Retinal pigment epithelial cell (primary cell): ENCODE results near the gene PTPN18.

Experiments
- DNase-seq: peaks from one replicate; pipeline ENCODE4 v3.0.0-alpha.2; 2010; ENCODE audit warnings: low read depth
- H3K4me3 ChIP-seq: 2 replicates; pipeline ENCODE4 v1.5.1; 2011; ENCODE audit warnings: mild to moderate bottlenecking, low read length, control low read depth, moderate library complexity
- TF ChIP-seq, protein P1 (sequence below): conservative IDR thresholded peaks from 2 replicates; pipeline ENCODE4 v1.5.1; 2011; ENCODE audit warnings: low read depth, low read length, control low read depth, inconsistent platforms

Gene PTPN18

DNA sequence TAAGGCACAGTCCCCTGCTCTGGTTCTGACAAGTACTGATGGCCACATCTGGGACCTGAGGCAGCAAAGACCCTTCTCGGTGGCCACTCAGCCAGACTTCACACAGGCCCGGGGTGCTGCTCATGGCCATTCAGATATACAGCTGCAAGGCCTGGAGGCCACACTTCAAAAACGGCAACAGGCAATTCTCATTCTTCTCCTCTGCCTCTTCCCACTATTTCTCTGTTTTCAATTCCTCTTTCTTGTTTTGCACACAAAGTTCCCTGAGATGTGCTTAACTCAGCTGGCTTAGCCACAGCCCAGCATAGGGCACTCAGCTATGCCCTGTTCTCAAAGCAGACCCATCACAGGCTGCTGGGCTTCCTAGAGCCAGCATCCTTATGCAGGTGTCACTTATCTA lies 29.9 kb downstream of the PTPN18 start:
- no peak for DNase-seq
- H3K4me3 ChIP-seq, result no peak overlapping the region
- TF ChIP-seq, protein P1, sequence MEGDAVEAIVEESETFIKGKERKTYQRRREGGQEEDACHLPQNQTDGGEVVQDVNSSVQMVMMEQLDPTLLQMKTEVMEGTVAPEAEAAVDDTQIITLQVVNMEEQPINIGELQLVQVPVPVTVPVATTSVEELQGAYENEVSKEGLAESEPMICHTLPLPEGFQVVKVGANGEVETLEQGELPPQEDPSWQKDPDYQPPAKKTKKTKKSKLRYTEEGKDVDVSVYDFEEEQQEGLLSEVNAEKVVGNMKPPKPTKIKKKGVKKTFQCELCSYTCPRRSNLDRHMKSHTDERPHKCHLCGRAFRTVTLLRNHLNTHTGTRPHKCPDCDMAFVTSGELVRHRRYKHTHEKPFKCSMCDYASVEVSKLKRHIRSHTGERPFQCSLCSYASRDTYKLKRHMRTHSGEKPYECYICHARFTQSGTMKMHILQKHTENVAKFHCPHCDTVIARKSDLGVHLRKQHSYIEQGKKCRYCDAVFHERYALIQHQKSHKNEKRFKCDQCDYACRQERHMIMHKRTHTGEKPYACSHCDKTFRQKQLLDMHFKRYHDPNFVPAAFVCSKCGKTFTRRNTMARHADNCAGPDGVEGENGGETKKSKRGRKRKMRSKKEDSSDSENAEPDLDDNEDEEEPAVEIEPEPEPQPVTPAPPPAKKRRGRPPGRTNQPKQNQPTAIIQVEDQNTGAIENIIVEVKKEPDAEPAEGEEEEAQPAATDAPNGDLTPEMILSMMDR, result no peak

DNA sequence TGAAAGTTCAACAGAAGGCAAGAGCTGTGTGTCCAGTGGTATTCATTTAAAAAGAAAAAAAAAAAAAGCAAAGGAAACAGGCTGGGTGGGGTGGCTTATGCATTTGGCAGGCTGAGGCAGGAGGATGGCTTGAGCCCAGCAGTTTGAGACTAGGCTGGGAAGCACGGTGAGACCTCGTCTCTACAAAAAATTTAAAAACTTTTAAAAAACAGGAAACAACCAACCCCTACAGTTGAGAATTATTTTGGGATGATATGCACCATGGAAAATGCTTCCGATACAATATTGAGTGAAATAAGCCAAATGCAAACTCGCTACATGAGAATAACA lies 31.2 kb downstream of the PTPN18 start:
- no peak for DNase-seq
- TF ChIP-seq, protein P1, result no peak
- H3K4me3 ChIP-seq, result no peak overlapping the region

DNA sequence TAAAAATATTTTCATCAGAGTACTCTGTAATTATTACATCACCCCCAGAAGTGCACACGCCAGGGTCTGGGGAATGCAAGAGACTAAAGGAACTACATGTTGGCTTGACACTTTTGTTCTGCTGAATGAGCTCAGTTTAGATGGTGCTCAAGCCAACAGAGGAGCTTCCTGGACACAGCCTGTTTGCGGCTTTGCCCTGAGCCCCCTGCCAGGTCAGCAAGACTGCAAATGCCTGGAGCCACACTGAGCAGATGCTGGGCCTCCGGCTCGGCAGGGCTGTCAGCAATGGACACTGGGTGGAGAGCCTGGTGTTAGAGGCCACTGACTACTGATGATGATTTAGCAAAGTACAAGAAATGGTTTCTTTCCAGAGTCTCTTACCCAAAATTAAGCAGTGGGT lies 31.9 kb downstream of the PTPN18 start:
- H3K4me3 ChIP-seq, result no peak overlapping the region
- TF ChIP-seq, protein P1, result no peak
- DNase-seq, result no peak

DNA sequence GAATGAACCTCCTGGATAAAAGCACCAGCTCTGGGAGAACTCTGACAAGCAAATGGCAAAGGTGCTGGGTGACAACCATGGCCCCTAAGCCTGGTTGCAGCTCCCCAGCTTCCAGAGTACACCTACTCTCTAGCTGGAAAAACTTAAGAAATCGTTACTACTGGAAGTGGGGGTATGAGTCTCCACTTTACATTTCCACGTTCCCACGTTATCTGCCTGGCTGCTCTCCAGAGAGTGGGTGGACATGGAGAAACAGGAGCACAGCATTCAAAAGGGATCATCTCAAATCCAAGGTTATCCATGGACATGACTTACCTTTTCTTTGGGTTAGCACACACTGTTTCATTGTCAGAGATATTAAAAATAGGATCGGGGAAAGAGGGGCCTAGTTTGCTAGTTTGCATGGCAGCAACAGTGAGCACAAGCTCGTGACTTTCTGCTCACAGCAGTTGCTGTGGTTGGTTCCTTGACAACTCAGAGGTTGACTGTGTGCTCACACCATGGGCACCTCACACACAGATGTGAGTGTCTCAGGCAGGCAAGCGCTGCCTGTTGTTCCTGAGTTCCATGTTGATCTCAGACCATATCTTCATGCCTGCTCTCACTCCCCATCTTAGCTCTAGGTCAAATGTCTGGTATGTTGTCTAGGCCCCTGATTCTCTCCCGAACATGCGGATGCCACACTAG lies 32.5 kb downstream of the PTPN18 start:
- TF ChIP-seq, protein P1, result no peak
- no peak for DNase-seq
- H3K4me3 ChIP-seq, result no peak overlapping the region

DNA sequence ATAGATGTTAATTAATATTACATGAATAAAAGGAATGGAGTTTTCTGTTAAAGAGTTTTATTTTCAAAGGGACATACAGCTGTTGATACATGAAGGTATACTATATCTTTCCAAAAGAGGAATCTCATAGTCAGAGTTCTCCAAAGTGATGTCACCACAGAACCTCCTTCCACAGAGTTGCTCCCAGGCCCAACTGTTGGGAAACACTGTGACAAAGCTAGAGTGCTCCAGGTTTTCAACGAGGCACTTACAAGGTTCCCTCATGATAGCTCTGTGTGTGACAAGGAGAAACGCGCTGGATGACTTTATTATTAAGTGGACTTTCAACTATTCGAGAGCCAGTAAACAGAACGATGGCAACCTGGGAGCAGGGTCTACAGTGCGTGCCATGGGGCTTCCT lies 33.5 kb downstream of the PTPN18 start:
- no peak overlapping the region for H3K4me3 ChIP-seq
- no peak for DNase-seq
- TF ChIP-seq, protein P1, result no peak

DNA sequence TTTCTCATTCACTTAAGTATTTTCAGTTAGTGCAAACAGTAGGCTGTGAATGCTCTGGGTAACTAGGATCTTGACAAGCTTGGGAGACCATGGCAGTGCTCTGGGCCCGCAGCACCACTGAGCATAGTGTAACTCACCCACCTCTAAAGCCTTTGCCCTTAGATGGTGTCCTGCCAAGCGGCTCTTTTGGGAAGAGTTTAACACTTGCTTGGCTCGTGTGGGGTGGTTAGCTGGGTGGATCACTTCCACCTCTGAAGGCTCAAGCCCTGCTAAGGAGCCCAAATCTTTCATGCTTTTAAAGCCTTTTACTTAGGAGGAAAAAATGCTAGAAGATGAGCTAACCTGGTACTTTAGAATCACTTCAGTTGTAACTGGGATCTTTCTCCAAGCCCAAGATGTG lies 33.9 kb downstream of the PTPN18 start:
- no peak overlapping the region for H3K4me3 ChIP-seq
- TF ChIP-seq, protein P1, result no peak
- DNase-seq, result no peak

DNA sequence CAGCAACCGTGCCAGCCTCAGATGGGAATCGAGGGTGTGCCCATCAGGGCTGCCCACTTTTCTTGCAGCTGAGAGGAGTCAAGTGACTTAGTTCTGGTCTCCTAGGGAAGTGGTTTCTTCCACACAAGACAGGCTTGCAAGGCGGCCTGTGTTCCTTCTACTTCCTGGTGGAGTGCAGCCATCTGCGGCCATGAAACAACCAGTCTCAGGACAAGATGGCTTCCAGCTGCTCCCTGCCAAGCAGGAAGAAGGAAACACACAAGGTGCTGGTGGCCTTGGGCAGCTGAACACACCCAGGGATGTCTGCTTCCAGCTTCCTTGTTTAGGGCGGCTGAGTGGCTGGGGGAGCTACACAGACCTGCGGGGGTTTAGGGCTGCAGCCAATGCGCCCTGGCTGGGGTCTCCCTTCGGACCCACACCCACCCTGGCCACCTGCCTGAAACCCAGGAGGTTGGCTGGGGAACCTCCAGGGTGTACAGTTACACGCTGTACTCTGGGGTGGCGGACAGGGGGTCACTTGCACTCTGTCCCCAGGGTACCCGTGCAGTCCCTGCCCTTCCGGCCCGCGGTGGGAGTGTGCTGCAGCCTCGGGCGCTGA lies 34.7 kb downstream of the PTPN18 start:
- H3K4me3 ChIP-seq, result peak overlapping the region; percentile 73
- no peak for DNase-seq
- TF ChIP-seq, protein P1, result no peak
